HepG2 (cell line): ENCODE measurements around the gene TPM2. TPM values are rescaled to one million over a fixed set of nuclear protein-coding genes. Genes with fewer than 3 reads are reported as not detected.
"Not testable (repeated sequence)": the region's sequence is repeated elsewhere in the genome, so short reads cannot be mapped to it uniquely, and the experiment has no call there.

Experiments used
- ATAC-seq: fragments of 200-7000 bp; cut with Tn5 transposase; 3 replicates; pipeline ENCODE4 v1.9.1; 2020; ENCODE audit warnings: mild to moderate bottlenecking, moderate library complexity
- BruUV-seq: library from RNA; stranded (reverse); fragments of 400-500 nt; replicated peaks from 2 replicates; lab custom pipeline; 2021; lab: Mats Ljungman, UMichigan
- CTCF ChIA-PET: fragments of 300-600 bp; formaldehyde crosslinking; extraction: SDS; loops from one replicate; lab custom pipeline; 2021; ENCODE audit warnings: low total read pairs, inconsistent platforms, low intra/inter-chr PET ratio; lab: Yijun Ruan, JAX
- POLR2A ChIA-PET: fragments of 350-600 bp; sonication (Branson Sonifier 250); formaldehyde crosslinking; loops from one replicate; lab custom pipeline; 2020; ENCODE audit warnings: antibody characterized with exemption, inconsistent platforms; lab: Yijun Ruan, JAX
- DNase-seq: peaks from one replicate; pipeline ENCODE4 v3.0.0-alpha.2; 2015; ENCODE audit warnings: low spot score
- FAIRE-seq: peaks from 3 replicates; lab custom pipeline; 2011; peaks lifted over from hg19 to GRCh38; lab: Jason Lieb, UNC
- H2AFZ ChIP-seq: one replicate; pipeline ENCODE4 v1.6.1; 2011; ENCODE audit warnings: low read length, inconsistent platforms
- H3K27ac ChIP-seq: fragments of 300-600 bp; 3 replicates; pipeline ENCODE4 v1.8.0; 2011; ENCODE audit warnings: mixed run types, mild to moderate bottlenecking, mixed read lengths, low read length, inconsistent platforms; ENCODE audit not compliant: insufficient read depth; ENCODE audit errors: extremely low read length
- H3K27me3 ChIP-seq, 2 experiments: fragments of 200-600 bp in 1 of 2; 2 replicates in 1 of 2; 3 replicates in 1 of 2; pipeline versions ENCODE4 v1.6.0 to v1.8.0; 2011; ENCODE audit warnings: low read length in 2 of 2, mild to moderate bottlenecking in 2 of 2, moderate library complexity in 2 of 2, inconsistent platforms in 1 of 2; ENCODE audit not compliant: insufficient read depth in 2 of 2, control insufficient read depth in 1 of 2
- H3K36me3 ChIP-seq, 2 experiments: fragments of 200-600 bp in 1 of 2; replicated peaks in 1 of 2; 2 replicates in 1 of 2; 3 replicates in 1 of 2; pipeline versions ENCODE4 v1.5.1 to v1.8.0; 2011; ENCODE audit warnings: low read length in 2 of 2, inconsistent platforms in 1 of 2; ENCODE audit not compliant: insufficient read depth in 2 of 2, control insufficient read depth in 1 of 2
- H3K4me1 ChIP-seq: 2 replicates; pipeline ENCODE4 v1.5.1; 2012; ENCODE audit warnings: low read length, inconsistent platforms; ENCODE audit not compliant: insufficient read depth
- H3K4me2 ChIP-seq: 2 replicates; pipeline ENCODE4 v1.6.0; 2011; ENCODE audit warnings: low read depth, low read length, inconsistent platforms
- H3K4me3 ChIP-seq, 3 experiments: fragments of 200-600 bp in 1 of 3; sonication (generic), shearing (Covaris generic) in 1 of 3; replicated peaks in 1 of 3; 2 replicates each; pipeline ENCODE4 v1.5.1; 2011 to 2016; ENCODE audit warnings: low read length in 3 of 3, inconsistent platforms in 2 of 3, low read depth in 2 of 3, mild to moderate bottlenecking in 2 of 3, control low read depth in 1 of 3, mixed read lengths in 1 of 3; ENCODE audit not compliant: insufficient read depth in 1 of 3
- H3K79me2 ChIP-seq: one replicate; pipeline ENCODE4 v1.6.1; 2011; ENCODE audit warnings: low read length, inconsistent platforms; ENCODE audit not compliant: insufficient read depth
- H3K9ac ChIP-seq: 2 replicates; pipeline ENCODE4 v1.6.0; 2011; ENCODE audit warnings: mild to moderate bottlenecking, low read depth, low read length, inconsistent platforms; ENCODE audit not compliant: insufficient read depth
- H3K9me3 ChIP-seq: 2 replicates; pipeline ENCODE4 v1.5.1; 2012; ENCODE audit warnings: mild to moderate bottlenecking, low read length
- H4K20me1 ChIP-seq: 2 replicates; pipeline ENCODE4 v1.6.0; 2011; ENCODE audit warnings: inconsistent platforms, mild to moderate bottlenecking, low read length, moderate library complexity; ENCODE audit not compliant: insufficient read depth
- whole genome bisulfite sequencing: methylation state at CpG from one replicate; pipeline ENCODE4 v1.1.6; 2017; ENCODE audit warnings: low lambda C conversion rate; 5-methylcytosine and 5-hydroxymethylcytosine counted together
- in situ Hi-C: cut with HindIII; loops from 2 replicates; pipeline ENCODE4 v1.10.0; 2017; ENCODE audit warnings: low pct_unique_long_range_greater_than_20kb; ENCODE audit not compliant: extremely low pct_ligation_motif_present
- intact Hi-C: fragments of 100-400 bp; cut with micrococcal nuclease; formaldehyde crosslinking; loops from one replicate; pipeline ENCODE4 v1.10.0; 2022; ENCODE audit not compliant: unreplicated experiment
- polyA plus RNA-seq, 8 experiments: library from polyadenylated mRNA; depleted of rRNA in 3 of 8; stranded (reverse) in 7 of 8; unstranded in 1 of 8; fragments of >200 nt; fragmentation: Illumina TruSeq in 4 of 8; extraction: Trizol in 4 of 8; gene quantifications; 2 replicates each; pipeline versions ENCODE4 v1.2.1 to v1.2.3, GENCODE V29; 2011 to 2016; ENCODE audit warnings: low read depth in 4 of 8, missing spikeins in 1 of 8, mixed read lengths in 1 of 8; ENCODE audit not compliant: insufficient read depth in 1 of 8
- total RNA-seq, 5 experiments: library from RNA; depleted of rRNA; stranded (reverse); fragments of >200 nt; fragmentation: Illumina TruSeq; extraction: Trizol; gene quantifications; 2 replicates each; pipeline ENCODE4 v1.2.3, GENCODE V29; 2016; ENCODE audit warnings: low read depth in 1 of 5

Gene TPM2
- total and polyA plus RNA-seq, 2 of the 13 experiments (the other 11 are each of a cell fraction or from before 2014, with no cell fraction given): 3.1 to 10.7 TPM

DNA sequence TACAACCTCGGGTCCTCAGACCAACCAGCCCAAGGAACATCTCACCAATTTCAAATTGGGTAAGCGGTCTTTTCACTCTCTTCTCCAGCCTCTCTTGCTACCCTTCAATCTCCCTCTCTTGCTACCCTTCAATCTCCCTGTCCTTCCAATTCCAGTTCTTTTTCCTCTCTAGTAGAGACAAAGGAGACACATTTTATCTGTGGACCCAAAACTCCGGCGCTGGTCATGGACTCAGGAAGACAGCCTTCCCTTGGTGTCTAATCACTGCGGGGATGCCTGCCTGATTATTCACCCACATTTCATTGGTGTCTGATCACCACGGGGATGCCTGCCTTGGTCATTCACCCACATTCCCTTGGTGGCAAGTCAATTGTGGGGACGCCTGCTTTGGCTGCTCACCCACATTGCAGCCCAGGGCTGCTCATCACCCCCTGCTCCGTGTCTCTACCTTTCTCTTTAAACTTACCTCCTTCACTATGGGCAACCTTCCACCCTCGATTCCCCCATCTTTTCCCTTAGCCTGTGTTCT is 52.2 kb downstream of the TPM2 start:
- H2AFZ ChIP-seq, H3K4me2 ChIP-seq, H3K9me3 ChIP-seq, intact Hi-C loops, CTCF ChIA-PET, DNase-seq, H3K36me3 ChIP-seq, H3K9ac ChIP-seq, FAIRE-seq, POLR2A ChIA-PET, H3K27ac ChIP-seq, H3K4me1 ChIP-seq, H3K4me3 ChIP-seq, in situ Hi-C loops, H3K79me2 ChIP-seq, H4K20me1 ChIP-seq, BruUV-seq, ATAC-seq, H3K27me3 ChIP-seq: not testable (repeated sequence)
- 62% methylated on average over 9 of the region's 9 CpGs for WGBS

DNA sequence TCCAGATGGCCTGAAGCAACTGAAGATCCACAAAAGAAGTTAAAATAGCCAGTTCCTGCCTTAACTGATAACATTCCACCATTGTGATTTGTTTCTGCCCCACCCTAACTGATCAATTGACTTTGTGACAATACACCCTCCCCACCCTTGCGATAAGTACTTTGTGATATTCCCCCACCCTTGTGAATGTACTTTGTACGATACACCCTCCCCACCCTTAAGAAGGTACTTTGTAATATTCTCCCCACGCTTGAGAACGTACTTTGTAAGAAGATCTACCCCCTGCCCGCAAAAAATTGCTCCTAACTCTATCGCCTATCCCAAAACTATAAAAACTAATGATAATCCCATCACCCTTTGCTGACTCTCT is 52.9 kb downstream of the TPM2 start:
- DNase-seq, intact Hi-C loops, H3K27me3 ChIP-seq, CTCF ChIA-PET, H3K4me3 ChIP-seq, ATAC-seq, BruUV-seq, H3K4me2 ChIP-seq, H3K79me2 ChIP-seq, H3K27ac ChIP-seq, H2AFZ ChIP-seq, FAIRE-seq, in situ Hi-C loops, H3K36me3 ChIP-seq, H3K9ac ChIP-seq, H3K4me1 ChIP-seq, H3K9me3 ChIP-seq, H4K20me1 ChIP-seq, POLR2A ChIA-PET: not testable (repeated sequence)
- WGBS: 75% methylated on average over 6 of the region's 6 CpGs
